ENCODE results near the gene CXADR. TPM values are rescaled to one million over a fixed set of nuclear protein-coding genes. Genes with fewer than 3 reads are reported as not detected.
"Not testable (repeated sequence)": the region's sequence is repeated elsewhere in the genome, so short reads cannot be mapped to it uniquely, and the experiment has no call there.

CXADR gene
- total RNA-seq = 0.81 TPM

- DNase-seq (ENCODE audit: low read depth in 2 of 3, low spot score in 2 of 3) = peak; percentile 63 to 73 (median 64)
Measured at GRCh38 chr21:17512253-17513213, at the start of gene CXADR. CXADR (plus strand) TSS chr21:17513043; CDS start chr21:17513130, 87 bp downstream.

- no peak for DNase-seq (ENCODE audit: low read depth in 2 of 3, low spot score in 2 of 3)
Measured at GRCh38 chr21:17466166-17466565, 46.7 kb upstream of the CXADR start.

- DNase-seq (ENCODE audit: low read depth in 2 of 3, low spot score in 2 of 3) = no peak
Measured at GRCh38 chr21:17467392-17467791, 45.5 kb upstream of the CXADR start.

GRCh38 chr21:17467829-17468228 is 45.0 kb upstream of the CXADR start:
- no peak for DNase-seq (ENCODE audit: low read depth in 2 of 3, low spot score in 2 of 3)

GRCh38 chr21:17468698-17469097 is 44.1 kb upstream of the CXADR start:
- no peak for DNase-seq (ENCODE audit: low read depth in 2 of 3, low spot score in 2 of 3)

- DNase-seq (ENCODE audit: low read depth in 2 of 3, low spot score in 2 of 3) = no peak
Measured at GRCh38 chr21:17469727-17470126, 43.1 kb upstream of the CXADR start.

- no peak for DNase-seq (ENCODE audit: low read depth in 2 of 3, low spot score in 2 of 3)
Measured at GRCh38 chr21:17472182-17472581, 40.7 kb upstream of the CXADR start.

- DNase-seq (ENCODE audit: low read depth in 2 of 3, low spot score in 2 of 3) = no peak
Measured at GRCh38 chr21:17472592-17473271, 40.1 kb upstream of the CXADR start.

- DNase-seq (ENCODE audit: low read depth in 2 of 3, low spot score in 2 of 3) = no peak
Measured at GRCh38 chr21:17476006-17476405, 36.8 kb upstream of the CXADR start.

- not testable (repeated sequence) for DNase-seq (ENCODE audit: low read depth in 2 of 3, low spot score in 2 of 3)
Measured at GRCh38 chr21:17478156-17478555, 34.7 kb upstream of the CXADR start.

GRCh38 chr21:17479606-17480005 is 33.2 kb upstream of the CXADR start:
- no peak for DNase-seq (ENCODE audit: low read depth in 2 of 3, low spot score in 2 of 3)

- DNase-seq (ENCODE audit: low read depth in 2 of 3, low spot score in 2 of 3) = no peak
Measured at GRCh38 chr21:17482928-17483327, 29.9 kb upstream of the CXADR start.

- no peak for DNase-seq (ENCODE audit: low read depth in 2 of 3, low spot score in 2 of 3)
Measured at GRCh38 chr21:17488620-17489019, 24.2 kb upstream of the CXADR start.

GRCh38 chr21:17489565-17489964 is 23.3 kb upstream of the CXADR start:
- not testable (repeated sequence) for DNase-seq (ENCODE audit: low read depth in 2 of 3, low spot score in 2 of 3)

- peak in 2 of 3 donors; percentile 87 to 92 for DNase-seq (ENCODE audit: low read depth in 2 of 3, low spot score in 2 of 3)
Measured at GRCh38 chr21:17491716-17492414, 21.0 kb upstream of the CXADR start.

- DNase-seq (ENCODE audit: low read depth in 2 of 3, low spot score in 2 of 3) = no peak
Measured at GRCh38 chr21:17492415-17493168, 20.3 kb upstream of the CXADR start.

- no peak for DNase-seq (ENCODE audit: low read depth in 2 of 3, low spot score in 2 of 3)
Measured at GRCh38 chr21:17494051-17494450, 18.8 kb upstream of the CXADR start.

- DNase-seq (ENCODE audit: low read depth in 2 of 3, low spot score in 2 of 3) = no peak
Measured at GRCh38 chr21:17495680-17496079, 17.2 kb upstream of the CXADR start.

GRCh38 chr21:17497316-17497715 is 15.5 kb upstream of the CXADR start:
- no peak for DNase-seq (ENCODE audit: low read depth in 2 of 3, low spot score in 2 of 3)

- DNase-seq (ENCODE audit: low read depth in 2 of 3, low spot score in 2 of 3) = no peak
Measured at GRCh38 chr21:17498586-17498985, 14.3 kb upstream of the CXADR start.
